ENCODE data around the gene RUFY3. TPM values are rescaled to one million over a fixed set of nuclear protein-coding genes. Genes with fewer than 3 reads are reported as not detected.

The RUFY3 gene
- total RNA-seq, 1 experiment from 2014 or later, result 48.0 TPM

- Histone ChIP-seq H2BK15ac (ENCODE audit: low read depth, low read length) (no peak overlapping the region), H3K9me3 (ENCODE audit: control insufficient read depth, low read depth, low read length) (no peaks in the 10 kb centered on the region), H4K91ac (ENCODE audit: insufficient read length, low read depth, low read length) (no peak overlapping the region), H2AFZ (ENCODE audit: low read length) (no peak overlapping the region), H2BK120ac (ENCODE audit: low read depth, low read length, poor library complexity, severe bottlenecking) (no peak overlapping the region), H3K4me1 (ENCODE audit: insufficient read depth, low read length) (peaks cover 5% of the 10 kb centered on the region; the same call in 1 of the 2 replicates), H3K4ac (ENCODE audit: low read depth, low read length) (no peak overlapping the region), H3K23ac (ENCODE audit: insufficient read length, low read depth, low read length) (no peak overlapping the region), H2AK5ac (ENCODE audit: insufficient read length, low read length) (no peak overlapping the region), H2BK20ac (ENCODE audit: low read depth, low read length, poor library complexity, severe bottlenecking) (no peak overlapping the region), H2BK5ac (ENCODE audit: insufficient read length, low read length) (no peak overlapping the region), H3T11ph (ENCODE audit: low read length) (no peak overlapping the region), H4K8ac (replicated peaks; ENCODE audit: insufficient read length, low read depth, low read length) (no peak overlapping the region), H3K27me3 (ENCODE audit: insufficient read depth, low read length) (no peaks in the 10 kb centered on the region), H3K18ac (ENCODE audit: insufficient read length, low read depth, low read length) (no peak overlapping the region), H3K79me1 (ENCODE audit: insufficient read depth, low read depth, low read length, poor library complexity, severe bottlenecking) (no peaks in the 10 kb centered on the region), H3K9ac (ENCODE audit: extremely low read depth, insufficient read length, low read length) (no peak overlapping the region), H3K56ac (ENCODE audit: insufficient read length, low read depth, low read length) (no peak overlapping the region), H4K20me1 (ENCODE audit: control insufficient read depth, insufficient read depth, insufficient read length) (peaks cover 2% of the 10 kb centered on the region), H2BK12ac (ENCODE audit: insufficient read length, low read depth, low read length) (no peak overlapping the region), H3K79me2 (ENCODE audit: insufficient read depth, low read length) (peaks cover 2% of the 10 kb centered on the region; the same call in 1 of the 2 replicates), H3K27ac (ENCODE audit: insufficient read length, low read depth, low read length) (no peak overlapping the region), H3K4me2 (ENCODE audit: insufficient read depth, insufficient read length, low read length) (no peak overlapping the region), H3K14ac (ENCODE audit: insufficient read depth, low read length) (no peak overlapping the region), H4K5ac (ENCODE audit: insufficient read length, low read depth, low read length) (no peak overlapping the region), H3K23me2 (ENCODE audit: insufficient read length, low read depth, low read length, poor library complexity, severe bottlenecking) (no peaks in the 10 kb centered on the region)
- WGBS (ENCODE audit: extremely low coverage, insufficient read length, low lambda C conversion rate), result no CpG with 5 or more reads among the region's 13 CpGs
- Mint-ChIP-seq H3K4me1 (peaks cover 21 to 22% of the 10 kb centered on the region in 2 experiments), H3K27me3 (ENCODE audit: low read depth) (no peaks in the 10 kb centered on the region), H3K9me3 (no peaks in the 10 kb centered on the region), H3K4me3 (no peak overlapping the region), H3K27ac (0 out of 7 replicates have a peak overlapping the region, but pooled peaks of 1 of the 3 experiments have one; percentile 44), H3K36me3 (ENCODE audit: insufficient read depth in 1 of 3, low read depth in 3 of 3) (no peaks in the 10 kb centered on the region)
- TF ChIP-seq, protein P1, sequence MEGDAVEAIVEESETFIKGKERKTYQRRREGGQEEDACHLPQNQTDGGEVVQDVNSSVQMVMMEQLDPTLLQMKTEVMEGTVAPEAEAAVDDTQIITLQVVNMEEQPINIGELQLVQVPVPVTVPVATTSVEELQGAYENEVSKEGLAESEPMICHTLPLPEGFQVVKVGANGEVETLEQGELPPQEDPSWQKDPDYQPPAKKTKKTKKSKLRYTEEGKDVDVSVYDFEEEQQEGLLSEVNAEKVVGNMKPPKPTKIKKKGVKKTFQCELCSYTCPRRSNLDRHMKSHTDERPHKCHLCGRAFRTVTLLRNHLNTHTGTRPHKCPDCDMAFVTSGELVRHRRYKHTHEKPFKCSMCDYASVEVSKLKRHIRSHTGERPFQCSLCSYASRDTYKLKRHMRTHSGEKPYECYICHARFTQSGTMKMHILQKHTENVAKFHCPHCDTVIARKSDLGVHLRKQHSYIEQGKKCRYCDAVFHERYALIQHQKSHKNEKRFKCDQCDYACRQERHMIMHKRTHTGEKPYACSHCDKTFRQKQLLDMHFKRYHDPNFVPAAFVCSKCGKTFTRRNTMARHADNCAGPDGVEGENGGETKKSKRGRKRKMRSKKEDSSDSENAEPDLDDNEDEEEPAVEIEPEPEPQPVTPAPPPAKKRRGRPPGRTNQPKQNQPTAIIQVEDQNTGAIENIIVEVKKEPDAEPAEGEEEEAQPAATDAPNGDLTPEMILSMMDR (conservative IDR thresholded peaks at IDR 0.05), result no peak
- no peak for DNase-seq
These were observed 2.8 kb upstream of the RUFY3 start for GRCh38 chr4:70718811-70719604.

Measured in H9 (cell line).